Non-pigmented ciliary epithelial cell (primary cell): ENCODE results near the gene ACOT11.
A peak's percentile ranks its signal among the peaks of the same experiment; 100 is the strongest.

Source experiments
- DNase-seq: peaks from one replicate; pipeline ENCODE4 v3.0.0-alpha.2; 2010; ENCODE audit warnings: low read depth

ACOT11 gene

DNA sequence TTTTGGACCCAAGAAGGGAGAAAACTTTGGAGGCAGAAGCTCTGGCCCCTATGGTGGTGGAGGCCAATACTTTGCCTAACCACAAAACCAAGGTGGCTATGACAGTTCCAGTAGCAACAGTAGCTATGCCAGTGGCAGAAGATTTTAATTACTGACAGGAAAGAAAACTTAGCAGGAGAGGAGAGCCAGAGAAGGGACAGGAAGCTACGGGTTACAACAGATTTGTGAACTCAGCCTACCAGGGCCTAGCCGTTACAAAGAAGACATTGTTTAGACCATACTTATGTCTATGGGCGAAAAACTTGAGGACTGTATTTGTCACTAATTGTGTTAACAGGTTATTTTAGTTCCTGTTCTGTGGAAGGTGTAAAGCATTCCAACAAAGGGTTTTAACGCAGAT, 10.4 kb upstream of the ACOT11 start:
- no peak for DNase-seq

DNA sequence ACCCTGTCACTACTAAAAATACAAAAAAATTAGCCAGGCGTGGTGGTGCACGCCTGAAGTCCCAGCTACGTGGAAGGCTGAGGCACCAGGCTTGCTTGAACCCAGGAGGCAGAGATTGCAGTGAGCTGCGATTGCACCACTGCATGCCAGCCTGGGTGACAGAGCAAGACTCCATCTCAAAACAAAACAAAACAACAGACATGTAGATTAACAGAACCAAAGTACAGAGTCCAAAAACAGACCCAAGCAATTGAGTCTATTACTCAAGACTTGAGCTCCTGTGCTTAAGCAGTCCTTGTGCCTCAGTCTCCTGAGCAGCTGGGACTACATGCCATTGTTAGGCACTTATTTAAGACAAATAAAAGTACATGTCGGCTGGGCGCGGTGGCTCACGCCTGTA, 9.5 kb upstream of the ACOT11 start:
- DNase-seq: no peak

DNA sequence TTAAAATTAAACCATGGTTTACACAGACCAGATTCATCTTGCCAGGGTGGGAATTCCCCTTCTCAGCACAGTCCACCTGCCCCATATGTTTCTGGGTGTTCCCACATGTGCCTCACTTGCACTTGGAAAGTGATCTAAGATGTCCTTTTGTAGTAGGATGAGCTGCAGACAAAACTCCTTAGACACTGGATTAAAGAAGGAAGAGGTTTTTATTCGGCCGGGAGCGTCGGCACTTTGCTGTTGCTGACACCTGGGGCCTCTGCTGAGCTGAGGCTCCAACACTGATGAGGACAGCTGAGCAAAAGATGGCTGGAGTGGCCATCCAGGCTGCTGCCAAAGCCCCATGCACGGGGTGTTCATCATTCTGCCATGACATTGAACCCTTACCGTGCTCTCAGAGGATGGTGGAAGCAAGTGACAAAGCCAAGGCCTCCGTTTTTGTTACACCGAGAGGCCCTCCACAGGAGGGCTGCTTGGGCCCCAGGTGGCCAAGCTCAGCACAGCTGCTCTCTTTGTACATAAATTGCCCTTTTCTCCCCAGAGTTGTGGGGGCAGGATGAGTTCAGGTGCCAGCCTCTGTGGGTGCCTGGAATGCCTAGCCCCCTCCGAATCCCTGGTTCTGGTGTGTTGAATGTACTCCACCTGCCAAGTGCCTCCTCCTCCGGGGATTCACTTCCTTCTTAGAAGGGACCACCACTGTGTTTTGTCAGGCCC, 7.3 kb upstream of the ACOT11 start:
- DNase-seq: no peak

DNA sequence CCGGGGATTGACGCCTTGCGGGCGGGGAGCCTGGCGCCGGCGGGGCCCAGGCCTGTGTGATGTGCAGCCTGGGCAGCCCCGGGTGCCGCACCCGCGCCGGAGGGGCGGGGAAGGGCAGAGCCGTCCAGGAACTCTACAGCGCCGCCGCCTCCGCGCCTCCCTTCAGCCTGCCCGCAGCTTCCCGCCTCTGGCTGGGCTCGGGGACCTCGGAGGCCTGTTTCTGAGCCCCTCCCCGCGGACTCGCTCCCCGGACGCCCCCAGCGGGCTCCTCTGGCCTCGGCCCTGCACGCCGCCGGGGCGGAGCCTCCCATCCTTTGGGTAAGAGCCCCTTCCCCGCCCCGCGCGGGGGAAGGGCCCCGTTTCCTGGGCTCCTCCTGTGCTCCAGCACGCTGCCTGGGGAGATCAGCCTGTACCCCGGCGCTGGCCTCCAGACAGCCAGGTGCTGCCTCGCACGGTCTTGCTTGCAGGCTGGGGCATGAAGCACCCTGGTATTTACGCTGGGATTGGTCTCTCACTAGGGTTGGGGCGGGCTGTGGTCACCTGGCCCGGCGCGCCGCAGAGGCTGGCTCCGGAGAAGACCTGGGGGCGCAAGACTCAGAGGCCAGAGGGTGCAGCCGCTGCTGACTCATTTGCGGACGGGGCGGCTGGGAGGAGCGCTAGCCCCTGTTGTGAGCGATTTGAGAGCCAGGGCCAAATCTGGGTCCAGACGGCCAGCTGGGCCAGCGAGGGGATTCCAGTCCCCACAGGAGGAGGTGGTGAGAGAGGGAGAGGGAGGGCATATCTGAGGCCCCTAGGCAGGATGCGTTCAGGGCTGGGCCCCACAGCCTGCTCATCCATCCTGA, 5.7 kb upstream of the ACOT11 start:
- no peak for DNase-seq

DNA sequence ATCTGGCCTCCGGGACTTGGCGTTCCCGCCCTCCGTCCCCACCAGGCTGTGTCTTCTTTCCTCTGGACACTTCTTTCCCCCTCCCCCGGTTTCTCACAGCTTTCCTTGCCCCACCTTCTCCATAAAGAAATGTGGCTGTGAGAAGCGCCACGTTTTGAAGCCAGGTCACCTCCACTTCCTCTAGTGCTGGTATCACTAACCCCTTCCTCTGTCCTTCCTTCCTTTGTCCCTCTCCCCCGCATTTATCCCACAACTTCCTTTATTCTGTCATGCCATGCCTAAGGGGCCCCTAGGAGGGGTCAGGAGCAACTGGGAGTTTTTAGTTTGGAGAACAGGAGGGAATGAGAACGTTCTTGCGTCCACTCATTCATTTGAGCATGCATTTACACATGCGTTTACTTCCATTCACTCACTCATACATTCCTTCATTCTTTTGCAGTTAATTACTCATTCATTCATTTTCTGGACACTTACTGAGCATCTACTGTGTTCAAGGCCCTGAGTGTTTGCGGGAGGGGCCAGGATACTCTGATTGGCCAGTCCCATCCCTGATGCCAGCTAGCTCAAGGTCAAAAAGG, 5.0 kb upstream of the ACOT11 start:
- no peak for DNase-seq

DNA sequence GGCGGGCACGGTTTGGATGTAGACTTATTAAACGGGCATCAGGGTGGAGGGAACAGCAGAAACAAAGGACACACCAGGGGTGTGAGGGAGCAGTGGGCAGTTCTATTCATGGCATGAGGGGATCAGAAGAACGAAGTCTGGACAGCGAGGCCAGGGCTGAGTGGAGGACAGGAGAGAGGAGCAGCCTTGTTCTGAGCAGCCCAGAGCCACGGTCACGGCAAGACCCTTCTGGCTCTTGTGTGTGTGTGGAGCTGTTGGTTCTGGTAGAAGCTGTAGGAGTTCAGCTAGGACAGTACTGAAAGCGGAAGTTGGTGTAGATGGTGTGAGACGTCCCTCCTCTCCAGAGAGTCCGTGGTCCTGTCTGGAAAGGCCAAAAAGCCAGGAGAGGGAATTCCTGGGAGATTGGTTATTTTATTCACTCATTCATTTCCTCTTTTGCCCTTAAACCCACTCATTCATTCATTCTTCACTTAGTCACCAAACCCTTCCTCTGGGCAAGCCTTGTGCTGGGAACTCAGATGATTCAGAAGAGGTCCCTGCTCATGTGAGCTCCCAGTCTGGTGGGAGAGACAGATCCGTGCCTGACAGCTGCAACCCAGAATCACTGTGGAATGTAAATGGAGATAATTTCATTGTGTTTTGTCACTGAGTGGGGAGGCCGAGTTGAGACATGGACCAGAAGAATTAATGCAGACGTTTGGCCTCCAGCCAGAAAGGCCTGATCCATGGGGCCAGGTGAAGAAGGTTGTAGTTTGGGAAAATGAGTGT, 4.1 kb upstream of the ACOT11 start:
- DNase-seq: peak; percentile 60

DNA sequence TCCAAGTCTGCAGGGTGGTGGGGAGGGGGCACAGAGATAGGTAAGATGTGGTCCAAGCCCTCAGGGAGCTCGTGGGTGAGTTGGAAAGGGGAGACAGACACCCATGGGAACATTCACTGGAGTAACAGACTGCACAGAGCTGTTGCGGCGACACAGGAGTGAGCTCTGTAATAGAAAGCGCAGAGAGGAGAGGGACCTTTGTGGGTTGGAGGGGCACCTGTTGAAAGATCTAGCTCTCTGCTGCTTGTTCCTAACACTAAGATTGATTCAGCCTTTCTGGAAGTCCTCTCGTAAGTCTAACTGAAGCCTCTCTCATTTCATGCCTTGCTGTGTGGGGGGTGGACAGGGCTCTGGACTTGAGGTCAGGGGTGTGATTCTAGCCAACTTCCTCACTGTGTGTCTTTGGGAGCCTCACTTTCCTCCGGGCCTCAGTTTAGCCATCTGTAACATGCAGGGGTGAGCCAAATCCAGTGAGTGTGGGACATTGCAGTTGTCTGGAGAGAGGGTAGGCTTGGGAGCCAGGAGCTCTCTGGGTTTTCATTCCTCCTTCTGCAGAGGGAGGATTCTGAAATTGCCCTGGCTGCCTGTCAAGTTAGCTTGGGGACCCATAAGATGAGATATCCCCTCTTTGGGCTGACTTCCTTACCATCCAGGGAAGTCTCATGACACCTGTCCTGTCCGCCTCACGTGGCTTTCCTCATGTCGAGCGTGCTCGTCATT, 2.0 kb upstream of the ACOT11 start:
- DNase-seq: no peak

DNA sequence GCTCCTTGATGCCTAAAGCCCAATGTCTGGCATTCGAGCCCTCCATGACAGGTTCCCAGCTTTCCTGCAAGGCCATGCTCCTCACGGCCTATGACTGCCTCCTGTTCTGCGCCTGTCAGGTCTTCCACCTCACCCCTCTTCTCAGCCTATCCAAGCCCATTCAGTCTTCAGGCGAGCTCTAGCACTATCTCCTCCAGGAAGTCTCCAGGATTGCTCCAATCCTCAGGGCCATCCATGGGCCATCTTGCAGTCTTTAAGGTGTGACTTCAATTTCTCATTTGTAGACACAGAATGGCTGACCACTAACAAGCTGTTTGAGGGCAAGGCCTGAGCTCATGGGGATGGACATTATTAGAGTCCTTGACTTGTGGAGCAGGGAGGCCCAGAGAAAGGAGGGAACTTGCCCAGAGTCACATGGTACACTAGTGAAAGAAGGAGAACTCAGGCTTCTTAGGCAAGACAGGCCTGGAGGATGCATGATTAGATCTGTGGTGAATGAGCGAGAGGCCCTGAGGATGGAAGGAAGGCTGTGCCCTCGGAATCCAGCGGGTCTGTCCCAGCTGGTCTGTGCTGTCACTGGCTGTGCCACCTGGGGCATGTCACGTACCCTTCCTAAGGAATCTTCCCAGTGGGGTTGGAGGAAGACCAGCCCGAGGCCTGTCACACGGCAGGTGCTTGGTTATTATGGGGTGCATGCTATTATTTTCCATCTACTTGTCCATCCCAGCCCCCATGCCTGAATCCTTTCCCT, 1.2 kb upstream of the ACOT11 start:
- no peak for DNase-seq

DNA sequence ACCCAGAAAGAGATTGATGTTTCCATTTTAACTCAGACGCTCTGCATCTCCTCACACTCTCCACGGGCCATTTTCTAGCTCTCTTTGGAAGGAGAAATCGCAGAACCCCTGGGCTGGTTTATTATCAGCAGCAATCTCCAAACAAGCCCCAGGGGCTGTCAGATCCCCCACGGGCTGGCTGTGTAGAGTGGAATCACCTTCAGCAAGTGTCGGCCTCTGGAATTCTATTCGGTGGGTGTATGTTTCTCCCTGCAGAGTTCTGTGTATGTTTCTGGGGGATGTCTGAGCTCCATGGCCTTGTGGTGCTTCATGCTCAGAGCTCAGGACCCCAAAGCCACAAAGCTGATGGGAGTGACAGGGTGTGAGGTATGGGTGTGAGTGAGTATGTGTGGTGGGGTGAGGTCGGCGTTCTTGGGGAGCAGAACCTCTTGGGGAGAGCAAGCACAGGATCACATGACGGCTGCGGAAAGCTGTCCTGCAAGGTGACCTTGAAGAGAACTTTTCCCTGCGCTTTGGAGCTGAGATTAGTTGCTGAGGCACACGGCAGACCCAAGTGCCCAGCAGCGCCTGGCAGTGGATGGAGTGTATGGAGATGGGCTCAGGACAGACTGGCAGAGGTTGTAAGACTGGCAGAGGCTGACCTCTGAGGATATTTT, 489 bp downstream of the ACOT11 start:
- no peak for DNase-seq

DNA sequence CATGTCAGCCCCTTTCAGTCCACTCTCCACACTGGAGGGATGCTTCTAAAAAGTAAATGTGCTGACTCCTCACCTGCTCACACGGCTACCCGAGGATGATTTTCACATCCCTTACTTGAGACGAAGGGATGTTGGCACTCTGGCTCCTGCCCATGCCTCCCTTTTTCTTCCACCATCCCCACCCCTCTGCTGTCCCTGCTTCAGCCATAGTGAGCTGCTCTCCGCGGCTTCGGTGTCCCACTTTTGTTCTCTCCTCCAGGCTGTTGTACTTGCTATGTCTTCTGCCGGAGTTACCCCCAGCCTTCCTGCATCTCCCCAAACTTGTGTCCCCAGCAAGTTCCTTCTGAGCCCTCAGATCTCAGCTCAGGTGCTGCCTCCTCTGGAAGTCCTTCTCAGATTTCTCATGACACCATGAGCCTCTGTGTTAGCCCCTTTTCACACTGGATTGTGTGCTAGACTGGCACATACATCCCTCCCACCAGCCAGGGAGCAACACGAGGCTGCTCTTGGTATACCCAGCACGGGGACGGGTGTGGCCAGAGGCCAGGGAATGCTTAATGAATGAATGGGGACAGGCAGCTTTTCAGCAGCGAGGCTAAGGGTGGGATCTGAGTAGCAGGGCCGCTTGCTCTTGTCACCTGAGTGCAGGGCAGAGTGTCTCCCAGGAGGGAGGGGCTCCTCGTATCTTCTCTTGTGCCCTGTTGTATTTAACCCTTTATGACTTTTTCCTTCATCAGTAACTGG, 1.3 kb downstream of the ACOT11 start:
- DNase-seq: no peak

DNA sequence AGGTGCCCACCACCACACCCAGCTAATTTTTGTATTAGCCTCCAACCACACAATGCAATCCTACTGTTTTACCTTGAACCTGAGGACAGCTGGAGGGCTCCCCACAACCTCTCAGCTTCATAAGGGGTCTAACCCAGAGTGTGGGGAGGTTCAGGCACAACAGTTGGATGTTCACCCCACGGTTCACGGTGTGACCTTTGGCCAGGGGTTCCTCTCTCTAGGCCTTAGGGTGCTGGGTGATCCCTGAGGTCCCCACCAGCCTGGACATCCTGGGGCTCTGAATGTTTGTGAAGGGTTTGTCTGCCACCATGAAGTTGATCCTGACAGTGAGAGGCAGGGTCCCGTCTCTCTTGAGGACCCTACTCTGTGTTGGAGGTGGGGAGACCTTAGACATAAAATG, 3.9 kb downstream of the ACOT11 start:
- DNase-seq: no peak

DNA sequence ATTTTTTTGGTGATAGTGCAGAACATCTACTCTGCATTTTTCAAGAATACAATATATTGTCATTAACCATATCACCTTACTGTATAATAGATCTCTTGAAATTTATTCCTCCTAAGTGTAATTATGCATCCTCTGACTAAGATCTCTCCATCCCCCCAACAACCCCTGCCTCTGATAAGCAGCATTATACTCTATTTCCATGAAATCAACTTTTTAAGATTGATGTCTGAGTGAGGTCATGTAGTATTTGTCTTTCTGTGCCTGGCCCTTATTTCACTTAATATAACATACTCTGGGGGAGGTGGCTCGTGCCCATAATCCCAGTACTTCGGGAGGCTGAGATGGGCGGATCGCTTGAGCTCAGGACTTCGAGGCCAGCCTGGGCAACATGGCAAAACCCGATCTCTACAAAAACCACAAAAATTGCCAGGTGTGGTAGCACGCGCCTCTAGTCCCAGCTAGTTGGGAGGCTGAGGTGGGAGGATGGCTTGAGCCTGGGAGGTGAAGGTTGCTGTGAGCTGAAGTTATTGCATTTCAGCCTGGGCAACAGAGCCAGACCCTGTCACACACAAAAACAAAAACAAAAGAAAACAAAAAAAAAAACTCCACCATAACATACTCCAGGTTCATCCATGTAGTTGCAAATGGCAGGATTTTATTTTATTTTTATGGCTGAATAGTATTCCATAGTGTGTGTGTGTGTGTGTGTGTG, 5.7 kb downstream of the ACOT11 start:
- no peak for DNase-seq

DNA sequence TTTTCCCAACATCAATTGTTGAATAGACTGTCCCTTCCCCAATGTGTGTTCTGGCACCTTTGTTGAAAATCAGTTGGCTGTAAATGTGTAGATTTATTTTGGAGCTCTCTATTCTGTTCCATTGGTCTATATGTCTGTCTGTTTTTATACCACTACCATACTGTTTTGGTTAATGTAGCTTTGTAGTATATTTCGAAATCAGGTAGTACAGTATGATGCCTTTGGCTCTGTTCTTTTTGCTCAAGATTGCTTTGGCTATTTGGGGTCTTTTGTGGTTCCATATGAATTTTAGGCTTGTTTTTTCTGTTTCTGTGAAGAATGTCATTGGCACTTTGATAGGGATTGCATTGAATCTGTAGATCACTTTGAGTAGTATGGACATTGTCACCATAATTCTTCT, 8.1 kb downstream of the ACOT11 start:
- DNase-seq: no peak

DNA sequence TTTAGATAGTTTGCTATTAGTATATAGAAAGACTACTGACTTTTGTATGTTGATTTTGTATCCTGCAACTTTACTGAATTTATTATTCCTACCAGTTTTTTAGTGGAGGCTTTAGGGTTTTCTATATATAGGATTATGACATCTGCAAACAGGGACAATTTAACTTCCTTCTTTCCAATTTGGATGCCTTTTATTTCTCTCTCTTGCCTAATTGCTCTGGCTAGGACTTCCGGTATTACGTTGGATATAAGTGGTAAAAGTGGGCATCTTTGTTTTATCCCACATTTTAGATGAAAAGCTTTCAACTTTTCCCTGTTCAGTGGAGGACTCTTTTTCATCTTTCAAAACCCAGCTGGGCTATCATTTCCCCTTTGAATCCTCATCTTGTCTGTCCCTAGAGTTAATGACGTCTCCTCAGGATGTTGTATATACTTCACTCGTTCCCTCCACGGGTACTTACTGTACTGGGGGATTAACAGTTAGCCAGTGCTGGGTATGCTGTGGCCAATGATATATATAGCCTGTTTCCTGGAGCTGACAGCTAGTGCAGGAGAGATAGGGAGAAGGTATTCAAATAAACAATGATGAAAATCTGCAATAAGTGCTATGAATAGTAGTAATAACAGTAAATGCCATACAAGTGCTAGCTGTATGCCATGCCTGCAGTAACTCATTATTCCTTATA, 9.8 kb downstream of the ACOT11 start:
- DNase-seq: no peak

DNA sequence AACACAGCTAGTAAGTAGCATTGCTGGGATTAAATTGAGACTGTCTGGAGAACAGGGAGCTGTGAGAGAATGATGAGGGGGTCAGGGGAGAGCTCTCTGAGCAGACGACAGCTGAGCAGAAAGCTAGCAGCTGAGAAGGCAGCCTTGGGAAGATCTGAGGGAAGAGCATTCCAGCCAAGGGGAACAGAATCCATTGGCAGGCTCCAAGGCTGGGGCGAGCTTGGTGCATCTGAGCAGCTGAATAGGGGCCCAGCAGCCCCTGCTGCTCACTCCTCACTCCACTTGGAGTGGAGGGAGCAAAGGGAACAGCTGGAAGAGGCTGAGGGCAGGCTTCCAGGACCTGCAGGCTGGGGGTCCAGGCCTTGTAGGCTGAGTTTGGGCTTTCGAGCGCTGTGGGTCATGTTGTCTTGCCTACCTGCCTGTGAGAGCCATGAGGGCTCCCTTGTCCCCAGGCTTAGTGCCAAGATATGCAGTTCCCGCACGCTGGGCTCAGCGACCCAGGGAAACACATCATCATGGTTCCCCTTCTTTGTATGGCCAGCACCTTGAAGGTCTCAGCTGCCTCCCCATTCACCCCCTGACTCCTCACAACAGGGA, 10.5 kb downstream of the ACOT11 start:
- no peak for DNase-seq

DNA sequence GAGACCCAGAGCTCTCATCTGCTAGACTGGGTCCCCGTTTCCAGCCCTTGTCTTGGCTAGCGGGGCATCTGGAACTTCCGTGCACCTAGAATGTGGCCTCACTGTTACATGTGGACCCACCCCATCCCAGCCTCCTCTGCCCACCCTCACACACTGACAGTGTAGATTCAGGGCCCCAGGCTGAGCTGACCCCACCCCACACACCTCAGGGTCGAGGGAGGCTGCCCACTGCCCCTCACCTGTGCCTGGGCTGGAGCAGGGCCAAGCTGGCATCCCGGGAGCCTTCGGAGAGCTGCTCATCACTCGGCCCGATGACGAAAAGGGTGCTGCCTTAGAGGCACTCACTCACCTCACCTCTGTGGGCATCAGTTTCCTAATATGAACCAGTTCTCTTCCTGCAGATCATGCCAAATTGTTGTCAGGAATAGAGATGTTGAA, 11.1 kb downstream of the ACOT11 start:
- DNase-seq: no peak

DNA sequence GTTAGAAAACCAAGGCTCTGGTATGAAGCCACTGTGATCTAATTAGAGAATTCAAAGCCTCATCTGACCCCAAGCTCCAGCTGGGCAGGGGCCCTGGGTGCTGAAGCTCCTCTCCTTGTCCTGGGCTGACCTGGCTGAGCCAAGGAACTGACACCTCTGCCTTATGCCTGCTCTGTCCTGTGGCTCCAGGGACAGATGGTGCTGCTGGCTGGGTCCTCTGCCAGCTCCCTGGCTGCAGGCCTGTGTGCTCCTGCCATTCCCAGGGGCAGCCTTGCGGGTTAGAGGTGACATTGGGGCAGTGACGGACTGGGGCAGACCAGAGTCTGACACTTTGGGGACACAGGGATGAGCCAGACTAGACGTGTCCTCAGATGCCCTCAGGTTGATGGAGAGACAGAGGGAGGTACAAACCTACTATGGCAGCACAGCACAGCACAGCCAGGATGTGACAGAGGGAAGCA, 11.8 kb downstream of the ACOT11 start:
- no peak for DNase-seq
